Kidney capillary endothelial cell (primary cell): Measurements from ENCODE around the gene RECK.

Experiments
- DNase-seq: peaks from one replicate; pipeline ENCODE4 v3.0.0-alpha.2; 2018; ENCODE audit warnings: low spot score

RECK gene

GRCh38 chr9:36140086-36141084, 103.7 kb downstream of the RECK start:
- DNase-seq = no peak

DNA sequence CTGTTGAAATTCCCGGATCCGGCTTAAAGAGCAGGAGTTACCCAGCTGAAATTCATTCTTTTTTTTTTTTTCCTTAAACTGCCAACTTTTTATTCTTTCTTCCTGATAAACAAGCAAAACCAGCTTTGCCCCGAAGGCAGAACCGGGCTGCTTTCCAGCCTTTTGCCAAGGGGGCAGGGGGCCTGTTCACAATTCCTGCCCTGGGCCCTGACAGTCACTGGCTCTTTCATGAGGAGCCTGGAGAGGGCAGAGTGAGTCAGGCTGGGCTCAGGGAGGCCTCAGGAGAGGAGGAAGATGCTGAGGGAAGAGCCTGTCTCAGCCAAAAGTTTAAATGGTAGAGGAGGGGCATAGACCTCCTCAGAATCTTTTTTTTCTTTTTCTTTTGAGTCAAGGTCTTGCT, 104.6 kb downstream of the RECK start:
- DNase-seq = peak; percentile 8

DNA sequence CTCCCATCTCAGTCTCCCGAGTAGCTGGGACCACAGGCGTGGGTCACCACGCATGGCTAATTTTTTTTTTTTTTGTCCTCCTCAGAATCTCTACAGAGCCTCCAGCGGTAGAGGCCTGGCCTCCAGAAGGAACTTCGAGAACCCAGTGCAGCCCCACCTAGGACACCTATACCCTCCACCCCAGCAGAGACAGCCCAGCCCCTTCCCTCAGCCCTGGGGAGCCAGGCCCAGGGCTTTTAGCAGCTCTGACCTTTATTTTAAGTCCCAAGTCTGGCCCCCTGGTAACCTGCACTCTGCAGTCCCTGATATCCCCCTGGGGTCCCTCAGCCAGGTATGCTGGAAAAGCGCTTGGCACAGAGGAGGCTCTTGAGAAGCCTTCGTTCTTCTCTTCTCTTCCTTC, 105.0 kb downstream of the RECK start:
- DNase-seq = no peak

DNA sequence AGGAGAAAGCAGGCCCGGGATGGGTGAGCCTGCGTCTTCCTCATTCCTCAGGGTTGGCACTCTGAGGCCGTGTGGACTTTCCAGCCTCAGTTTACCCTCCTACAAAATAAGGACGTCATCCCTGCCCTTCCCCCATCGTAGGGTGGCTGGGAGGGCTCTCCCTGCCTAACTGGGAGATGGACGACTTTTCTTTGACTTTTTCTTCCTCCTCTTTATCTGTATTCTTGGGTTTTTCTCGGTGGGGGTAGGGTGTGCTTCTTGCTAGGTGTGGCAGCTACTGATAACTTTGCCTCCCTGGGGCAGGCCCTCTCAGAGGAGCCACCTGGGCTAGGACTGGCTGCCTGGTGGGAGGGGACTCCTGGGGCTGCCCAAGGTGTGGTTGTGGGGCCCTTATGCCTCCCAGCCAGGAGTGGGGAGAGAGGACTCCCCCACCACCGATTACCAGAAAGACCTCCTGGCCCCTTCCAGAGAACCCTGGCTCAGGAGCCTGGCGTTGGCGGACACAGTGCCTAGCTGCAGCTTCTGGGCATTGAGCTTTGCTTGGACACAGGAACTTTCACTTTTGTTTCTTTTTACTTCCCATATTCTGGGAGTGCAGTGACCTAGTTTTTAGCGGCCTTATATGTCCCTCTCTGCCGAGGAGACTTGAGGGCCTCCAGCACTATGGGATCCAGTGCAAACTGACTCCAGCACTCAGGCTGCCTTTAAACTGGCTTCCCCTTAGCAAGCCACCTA, 106.0 kb downstream of the RECK start:
- DNase-seq = no peak

DNA sequence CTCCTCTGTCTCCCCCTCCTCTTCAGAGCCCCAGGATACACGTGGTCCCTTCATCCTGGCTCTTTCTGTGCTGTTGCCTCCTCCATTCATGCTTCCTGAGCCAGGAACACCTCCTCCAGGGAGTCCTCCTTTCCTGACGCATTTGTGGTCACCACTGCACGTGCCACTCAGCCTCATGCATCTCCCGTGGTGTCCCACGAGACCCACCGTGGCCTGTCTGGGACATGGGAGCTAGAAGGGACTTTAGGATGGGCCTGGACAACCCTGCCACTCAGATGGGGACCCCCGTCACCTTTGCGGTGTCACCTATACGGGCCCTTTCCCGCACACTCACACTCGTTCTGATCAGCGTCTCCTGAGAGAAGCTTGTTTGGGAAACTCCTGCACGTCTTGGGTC, 106.5 kb downstream of the RECK start:
- no peak for DNase-seq

GRCh38 chr9:36144309-36145232, 107.9 kb downstream of the RECK start:
- DNase-seq = no peak

GRCh38 chr9:36145970-36146369, 109.3 kb downstream of the RECK start:
- DNase-seq = no peak

DNA sequence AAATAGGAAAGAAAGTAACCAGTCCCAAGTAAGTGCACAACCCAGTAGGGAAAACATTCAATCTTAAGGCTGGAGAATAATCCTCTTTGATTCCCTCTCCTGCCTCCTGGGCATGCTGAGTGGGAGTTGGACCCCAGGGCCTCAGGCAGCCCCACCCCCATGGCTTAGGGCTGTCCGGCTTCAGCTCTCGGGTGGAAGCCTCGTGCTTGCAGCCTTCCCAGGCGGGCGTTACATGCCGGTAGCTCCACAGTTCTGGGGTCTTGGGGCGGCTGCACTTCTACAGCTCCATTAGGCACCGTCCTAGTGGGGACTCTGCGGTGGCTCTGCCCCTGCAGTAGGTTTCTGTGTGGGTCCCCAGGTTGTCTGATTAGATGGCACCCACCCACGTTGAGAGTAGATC, 109.9 kb downstream of the RECK start:
- DNase-seq = no peak

GRCh38 chr9:36147441-36148175, 110.9 kb downstream of the RECK start:
- no peak for DNase-seq

DNA sequence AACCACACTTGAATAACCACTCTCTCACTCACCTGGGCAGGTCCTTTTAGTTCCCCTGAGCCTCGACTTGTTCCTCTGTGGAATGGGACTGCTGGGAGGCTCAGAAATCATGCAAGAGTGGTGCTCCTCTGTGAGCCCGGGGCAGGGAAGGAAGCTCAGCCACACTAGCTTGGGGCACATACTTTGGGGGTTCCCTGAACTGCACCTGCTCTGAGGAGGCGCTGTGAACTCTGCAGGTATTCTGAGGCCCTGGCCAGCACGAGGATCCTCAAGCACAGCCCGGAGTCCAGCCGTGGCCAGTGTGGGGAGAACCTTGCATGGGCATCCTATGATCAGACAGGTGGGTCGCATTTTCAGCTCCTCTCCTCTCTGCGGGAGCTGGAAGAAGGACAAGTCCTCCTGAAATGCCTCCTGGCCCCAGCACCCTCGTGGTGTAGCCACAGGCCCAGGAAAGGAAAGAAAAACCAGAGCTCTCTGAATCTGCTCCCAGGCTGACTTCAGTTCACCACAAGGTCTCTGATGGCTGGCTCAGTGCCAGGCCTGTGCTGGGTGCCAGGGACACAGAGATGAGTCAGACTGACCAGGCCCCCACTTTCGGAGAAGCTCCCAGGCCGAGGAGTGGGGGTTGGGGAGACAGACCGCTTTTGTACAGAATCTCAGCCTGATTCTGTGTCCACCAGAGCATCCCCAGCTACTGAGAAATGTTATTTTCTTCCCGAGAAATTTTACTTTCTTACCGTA, 111.8 kb downstream of the RECK start:
- DNase-seq = peak; percentile 77

DNA sequence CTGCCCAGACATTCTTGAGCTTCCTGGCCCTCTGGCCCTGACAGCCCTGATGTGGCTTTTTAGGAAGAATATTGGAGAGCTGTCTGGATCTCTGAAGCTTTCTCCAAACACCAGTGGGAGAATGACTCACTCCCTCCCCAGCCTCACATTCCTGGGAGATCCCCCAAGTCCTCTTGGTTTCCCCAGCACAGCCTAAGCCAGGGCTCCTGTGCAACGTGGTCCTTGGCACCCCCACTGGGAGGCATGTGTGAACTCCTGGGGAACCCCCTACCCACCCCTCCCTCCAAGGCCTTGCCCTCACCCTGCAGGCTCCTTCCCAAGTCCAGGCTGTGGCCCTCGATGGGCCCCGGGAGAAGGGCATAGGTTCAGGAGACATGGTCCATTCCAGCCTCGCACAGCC, 112.5 kb downstream of the RECK start:
- no peak for DNase-seq

- peak; percentile 21 for DNase-seq
Measured at GRCh38 chr9:36150574-36151315, 114.0 kb downstream of the RECK start.

DNA sequence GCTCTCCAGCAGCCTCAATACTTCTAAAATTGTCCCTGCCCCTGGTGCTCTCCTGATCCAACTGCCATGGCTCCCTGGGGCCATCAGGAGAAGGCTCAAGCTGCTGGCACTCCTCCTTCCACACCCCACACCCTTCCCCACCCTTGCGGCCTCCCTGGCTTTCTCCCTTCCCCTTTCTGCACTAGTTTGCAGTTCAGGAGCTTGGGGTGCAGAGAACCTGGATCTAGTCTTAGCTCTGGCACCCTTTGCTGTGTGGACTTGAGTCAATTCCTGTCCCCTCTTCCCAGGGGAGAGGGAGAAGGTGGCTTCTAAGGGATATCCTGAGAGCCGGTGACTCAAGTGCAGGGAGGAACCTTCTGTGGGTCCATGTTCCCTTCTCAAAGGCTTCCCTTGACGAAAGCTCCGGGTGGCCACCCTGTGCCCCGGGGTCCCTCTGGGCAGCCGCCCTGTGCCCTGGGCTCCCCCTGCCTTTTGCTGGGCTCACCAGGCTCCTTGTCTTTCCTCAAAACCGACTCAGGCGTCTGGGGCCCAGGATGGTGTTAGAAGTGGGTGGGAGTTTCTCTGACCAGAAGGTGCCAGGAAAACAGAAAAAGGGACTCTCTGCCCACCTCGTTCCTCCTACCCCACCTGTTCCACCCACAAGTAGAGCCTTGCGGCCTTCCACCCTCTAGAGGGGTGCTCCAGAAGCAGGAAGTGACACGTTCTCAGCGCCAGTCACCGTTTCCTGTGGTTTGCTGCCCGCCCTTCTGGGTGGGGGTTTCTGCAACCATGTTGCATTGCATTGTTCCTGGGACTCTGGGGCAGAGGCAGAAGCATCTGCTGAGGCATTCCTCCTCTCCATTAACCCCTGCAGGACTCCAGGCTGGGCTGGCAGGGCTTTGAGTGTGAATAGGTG, 114.8 kb downstream of the RECK start:
- DNase-seq = peak; percentile 89

DNA sequence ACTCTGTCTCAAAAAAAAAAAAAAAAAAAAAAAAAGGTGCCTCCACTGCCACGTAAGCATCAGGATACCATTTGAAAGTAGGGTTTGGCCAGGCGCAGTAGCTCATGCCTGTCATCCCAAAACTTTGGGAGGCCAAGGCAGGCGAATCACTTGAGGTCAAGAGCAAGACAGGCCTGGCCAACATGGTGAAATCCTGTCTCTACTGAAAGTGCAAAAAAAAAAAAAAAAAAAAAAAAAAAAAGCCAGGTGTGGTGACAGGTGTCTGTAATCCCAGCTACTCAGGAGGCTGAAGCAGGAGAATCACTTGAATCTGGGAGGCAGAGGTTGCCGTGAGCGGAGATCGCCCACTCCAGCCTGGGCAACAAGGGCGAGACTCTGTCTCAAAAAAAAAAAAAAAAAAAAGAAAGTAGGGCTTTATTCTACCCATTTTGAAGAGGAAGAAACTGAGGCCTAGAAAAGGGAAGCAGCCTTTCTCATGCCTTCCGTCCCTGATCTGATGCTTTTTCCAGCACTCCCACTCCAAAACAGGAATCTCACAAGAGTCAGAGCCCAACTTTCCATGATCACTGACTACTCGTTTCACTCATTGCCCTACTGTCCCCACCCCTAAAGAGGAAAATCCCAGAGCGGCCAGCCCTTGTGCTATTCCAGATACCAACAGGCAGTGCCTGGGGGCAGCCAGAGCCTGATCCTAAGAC, 116.2 kb downstream of the RECK start:
- no peak for DNase-seq

- no peak for DNase-seq
Measured at GRCh38 chr9:36153746-36154145, 117.0 kb downstream of the RECK start.

DNA sequence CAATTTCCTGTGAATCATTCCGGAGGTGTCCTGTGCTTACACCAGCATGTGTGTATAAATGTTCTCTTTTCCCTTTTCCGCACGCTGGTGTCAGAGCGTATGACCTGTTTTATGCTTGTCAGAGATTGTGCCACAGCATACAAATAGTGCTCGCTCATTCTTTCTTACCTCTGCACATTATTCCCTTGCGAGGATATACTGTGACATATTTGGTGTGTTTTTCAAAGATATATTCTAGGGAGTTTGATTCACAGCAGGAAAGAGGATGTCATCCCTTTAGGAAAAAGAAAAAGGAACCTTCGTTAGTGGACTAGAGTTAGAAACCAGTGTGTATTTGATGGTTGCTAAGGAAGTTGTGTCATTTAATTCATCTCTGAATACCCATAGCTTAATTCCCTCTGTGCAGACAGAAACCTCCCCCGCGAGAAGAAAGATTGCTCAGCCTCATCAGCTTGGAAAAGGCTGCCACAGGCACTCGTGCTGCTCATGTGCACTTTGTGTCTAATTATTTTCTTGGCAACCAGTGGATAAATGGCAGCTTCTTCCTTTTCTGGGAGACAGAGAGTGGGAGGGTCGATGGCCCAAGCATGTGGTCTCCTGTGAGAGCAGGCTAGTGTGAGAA, 117.7 kb downstream of the RECK start:
- peak; percentile 83 for DNase-seq

- no peak for DNase-seq
Measured at GRCh38 chr9:36156116-36156515, 119.4 kb downstream of the RECK start.

- no peak for DNase-seq
Measured at GRCh38 chr9:36158122-36158521, 121.4 kb downstream of the RECK start.
